B cell (primary cell): ENCODE measurements around the gene VPS11.

ENCODE experiments used
- CTCF ChIP-seq: fragments of 200-600 bp; IDR thresholded peaks from one replicate; pipeline ENCODE4 v1.8.0; 2022; ENCODE audit warnings: antibody characterized with exemption, mild to moderate bottlenecking
- EZH2 ChIP-seq: IDR thresholded peaks from 2 replicates; pipeline ENCODE4 v1.6.1; 2012; ENCODE audit warnings: borderline replicate concordance, low read depth, mild to moderate bottlenecking, moderate library complexity, low read length; ENCODE audit not compliant: insufficient read depth, poor library complexity, severe bottlenecking

- TF ChIP-seq CTCF (no peak), EZH2 (no peak)
Observed at GRCh38 chr11:119093942-119094815, 26.6 kb downstream of the VPS11 start.
